NB4 (cell line): ENCODE measurements around the gene CGB1.
"Not testable (repeated sequence)": the region's sequence is repeated elsewhere in the genome, so short reads cannot be mapped to it uniquely, and the experiment has no call there.

Experiments used
- DNase-seq: peaks from one replicate; pipeline ENCODE4 v3.0.0; 2010; ENCODE audit warnings: low read depth
- H3K4me3 ChIP-seq: one replicate; pipeline ENCODE4 v1.5.1; 2011; ENCODE audit warnings: mild to moderate bottlenecking, low read depth, low read length, moderate library complexity
- CTCF ChIP-seq: IDR thresholded peaks from one replicate; pipeline ENCODE4 v1.5.1; 2012; ENCODE audit warnings: low read depth, low read length
- MYC ChIP-seq: IDR thresholded peaks from 2 replicates; pipeline ENCODE4 v1.6.1; 2011; ENCODE audit warnings: low read depth, low read length
- POLR2A ChIP-seq: IDR thresholded peaks from 2 replicates; pipeline ENCODE4 v1.6.1; 2011; ENCODE audit warnings: mild to moderate bottlenecking; ENCODE audit not compliant: insufficient read length; ENCODE audit errors: extremely low read depth
- TF ChIP-seq, protein P1 (sequence below): IDR thresholded peaks from 2 replicates; pipeline ENCODE4 v1.6.1; 2011; ENCODE audit warnings: low read depth, low read length

The CGB1 gene

GRCh38 chr19:49031642-49032301 lies 4.9 kb downstream of the CGB1 start, which contains the start of gene CGB2:
TSS of gene CGB2 (plus strand) at chr19:49031890. CDS start at chr19:49032096, 206 bp downstream.
- peak; percentile 34 for TF ChIP-seq CTCF
- H3K4me3 ChIP-seq, DNase-seq: not testable (repeated sequence)

- H3K4me3 ChIP-seq, DNase-seq: not testable (repeated sequence)
Observed at GRCh38 chr19:49030323-49030722, 6.4 kb downstream of the CGB1 start.

DNA sequence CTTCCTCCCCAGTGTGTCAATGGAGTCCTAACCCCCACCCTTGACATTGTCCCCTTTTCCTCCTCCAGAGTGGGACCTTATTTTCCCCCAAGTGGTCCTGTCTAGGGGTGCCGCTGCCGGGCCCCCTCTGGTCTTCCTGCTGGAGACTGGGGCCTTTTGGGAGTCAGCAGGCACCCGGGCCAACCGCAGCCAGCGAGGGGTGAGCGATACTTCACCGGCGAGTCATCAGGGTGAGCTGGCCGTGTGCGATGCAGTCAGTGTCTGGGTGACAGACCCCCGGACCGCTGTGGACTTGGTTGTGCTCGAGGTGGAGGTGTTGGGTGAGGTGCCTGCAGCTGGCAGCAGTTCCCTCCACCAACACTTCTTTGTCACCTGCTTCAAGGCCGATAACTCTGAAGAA lies 6.9 kb downstream of the CGB1 start:
- not testable (repeated sequence) for DNase-seq, H3K4me3 ChIP-seq

DNA sequence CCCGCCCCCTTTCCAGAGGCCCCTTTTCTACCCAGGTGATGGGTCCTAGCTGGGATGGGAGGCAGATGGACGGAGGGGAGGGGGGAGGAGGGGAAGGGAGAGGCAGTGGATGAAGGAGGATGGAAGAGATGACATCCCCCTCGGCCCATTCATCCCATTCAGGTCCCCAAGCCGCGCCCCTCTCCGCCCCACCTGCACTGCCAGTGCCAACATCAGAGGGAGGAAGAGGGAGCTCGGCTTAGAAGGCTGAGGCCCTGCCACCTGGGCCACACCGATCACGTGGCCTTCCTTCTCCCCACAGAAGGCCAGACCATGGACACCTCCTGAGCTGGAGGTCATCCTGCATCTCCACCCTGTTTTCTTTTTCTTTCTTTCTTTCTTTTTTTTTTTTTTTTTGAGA lies 8.0 kb downstream of the CGB1 start:
- not testable (repeated sequence) for DNase-seq, H3K4me3 ChIP-seq

DNA sequence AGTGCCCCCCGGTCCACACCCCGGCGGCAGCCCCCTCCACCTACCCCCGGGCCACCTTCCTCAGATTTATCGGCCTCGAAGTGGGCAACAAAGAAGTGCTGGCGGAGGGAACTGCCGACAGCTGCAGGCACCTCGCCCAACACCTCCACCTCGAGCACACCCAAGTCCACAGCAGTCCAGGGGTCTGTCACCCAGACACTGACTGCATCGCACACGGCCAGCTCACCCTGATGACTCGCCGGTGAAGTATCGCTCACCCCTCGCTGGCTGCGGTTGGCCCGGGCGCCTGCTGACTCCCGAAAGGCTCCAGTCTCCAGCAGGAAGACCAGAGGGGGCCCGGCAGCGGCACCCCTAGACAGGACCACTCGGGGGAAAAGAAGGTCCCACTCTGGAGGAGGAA lies 11.1 kb downstream of the CGB1 start:
- H3K4me3 ChIP-seq, DNase-seq: not testable (repeated sequence)

DNA sequence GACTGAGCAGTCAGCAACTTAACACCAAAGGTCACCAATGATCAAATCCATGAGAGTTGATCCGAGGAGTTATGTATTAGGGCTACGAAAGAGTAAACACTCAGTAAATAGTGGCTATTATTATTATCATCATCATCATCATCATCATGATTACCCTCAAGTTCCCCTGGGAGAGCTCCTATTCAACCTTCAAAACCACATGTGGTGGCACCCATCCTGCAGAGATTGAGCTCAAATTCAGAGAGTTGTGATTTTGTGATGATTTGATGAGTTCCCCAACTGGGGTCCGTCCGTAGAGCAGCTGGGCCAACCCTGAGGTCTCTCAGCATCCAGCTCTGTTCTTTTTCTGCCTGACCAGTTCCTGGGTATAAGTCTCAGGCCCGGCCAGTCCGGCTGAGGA lies 11.6 kb downstream of the CGB1 start:
- H3K4me3 ChIP-seq, DNase-seq: not testable (repeated sequence)

- not testable (repeated sequence) for H3K4me3 ChIP-seq, DNase-seq
Observed at GRCh38 chr19:49024233-49024632, 12.5 kb downstream of the CGB1 start, which contains the start of gene CGB3. TSS of gene CGB3 (minus strand) at chr19:49024333. CDS start at chr19:49023971, 362 bp downstream.

DNA sequence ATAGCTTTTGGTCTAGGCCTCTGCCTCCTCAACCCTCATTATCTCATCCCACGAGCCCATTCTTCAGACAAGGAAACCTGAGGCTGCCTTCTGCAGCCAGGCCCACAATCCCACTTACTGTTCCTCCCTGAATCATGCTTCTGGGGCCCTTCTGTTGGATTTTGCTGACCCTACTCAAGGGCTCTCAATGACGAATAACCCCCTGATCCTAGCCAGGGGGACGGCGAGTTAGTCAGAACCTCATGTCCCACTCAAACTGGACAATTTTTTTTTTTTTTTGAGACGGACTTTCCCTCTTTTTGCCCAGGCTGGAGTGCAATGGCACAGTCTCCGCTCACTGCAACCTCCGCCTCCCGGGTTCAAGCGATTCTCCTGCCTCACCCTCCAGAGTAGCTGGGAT lies 14.6 kb downstream of the CGB1 start:
- no peak overlapping the region for H3K4me3 ChIP-seq
- no peak for DNase-seq
- no peak for TF ChIP-seq POLR2A
- no peak for TF ChIP-seq MYC
- no peak for TF ChIP-seq CTCF
- TF ChIP-seq, protein P1, sequence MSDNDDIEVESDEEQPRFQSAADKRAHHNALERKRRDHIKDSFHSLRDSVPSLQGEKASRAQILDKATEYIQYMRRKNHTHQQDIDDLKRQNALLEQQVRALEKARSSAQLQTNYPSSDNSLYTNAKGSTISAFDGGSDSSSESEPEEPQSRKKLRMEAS = no peak

GRCh38 chr19:49020931-49021895 lies 15.5 kb downstream of the CGB1 start:
- DNase-seq = peak; percentile 47
- H3K4me3 ChIP-seq = no peak overlapping the region
- TF ChIP-seq CTCF (no peak), MYC (no peak), POLR2A (no peak)
- TF ChIP-seq, protein P1 = no peak
